Measurements from ENCODE around the gene TUBG2. TPM values are rescaled to one million over a fixed set of nuclear protein-coding genes. Genes with fewer than 3 reads are reported as not detected.
"Not testable (repeated sequence)": the region's sequence is repeated elsewhere in the genome, so short reads cannot be mapped to it uniquely, and the experiment has no call there.

Gene TUBG2
- total RNA-seq (13.7 TPM), polyA plus RNA-seq (1 to 10 TPM; 2.8 to 4.0 (median 3.8) TPM)

DNA sequence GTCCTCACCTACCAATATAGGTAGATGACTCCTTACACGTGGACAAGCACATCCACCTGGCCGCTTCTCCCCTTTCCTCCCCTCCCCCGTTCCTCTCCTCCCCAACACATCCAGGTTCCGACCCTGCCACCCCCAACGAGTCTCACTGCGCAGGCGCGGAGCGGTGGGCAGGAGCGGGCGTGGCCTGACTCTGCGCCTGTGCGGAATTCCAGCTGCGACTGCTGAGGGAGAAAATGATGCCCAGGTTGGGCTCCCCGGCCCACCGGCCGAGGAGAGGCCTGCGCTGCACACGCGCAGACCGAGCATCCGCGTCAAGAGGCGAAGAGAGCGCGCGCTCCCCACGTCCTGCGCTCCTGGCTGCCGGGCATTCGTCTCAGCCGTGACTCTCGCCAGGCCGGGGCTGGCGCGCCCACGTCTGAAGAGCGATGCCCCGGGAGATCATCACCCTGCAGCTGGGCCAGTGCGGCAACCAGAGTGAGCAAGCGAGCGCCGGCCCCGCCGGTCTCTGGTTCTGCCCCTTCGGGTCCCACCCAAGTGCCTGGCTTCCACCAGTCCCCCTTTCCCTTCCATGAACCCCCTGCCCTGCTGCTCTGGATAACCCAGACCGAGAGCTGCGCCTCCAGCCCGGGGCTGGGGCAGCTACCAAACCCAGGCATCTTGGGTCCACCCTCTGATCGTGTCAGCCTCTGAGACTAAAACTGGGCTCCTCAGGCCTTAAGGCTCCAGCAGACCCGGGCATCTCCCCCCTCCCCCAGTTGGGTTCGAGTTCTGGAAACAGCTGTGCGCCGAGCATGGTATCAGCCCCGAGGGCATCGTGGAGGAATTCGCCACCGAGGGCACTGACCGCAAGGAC lies at the start of gene TUBG2:
TSS of gene TUBG2 (plus strand) at position 206 of the 853 bp plus-strand sequence. CDS start at position 426, 220 bp downstream.
- H3K4me1 ChIP-seq (ENCODE audit: control insufficient read depth, insufficient read depth, low read length, poor library complexity, severe bottlenecking), result peaks cover 15% of the 10 kb centered on the region
- H3K27me3 ChIP-seq (ENCODE audit: control insufficient read depth, insufficient read depth, low read length), result no peaks in the 10 kb centered on the region
- peak within 1 kb of the TSS; percentile 76 for H3K4me3 ChIP-seq (ENCODE audit: low read depth, low read length)
- peak within 1 kb of the TSS in 2 of 3 donors; percentile 89 to 91 for H3K27ac Mint-ChIP-seq
- peaks cover 8% of the 10 kb centered on the region for H3K36me3 Mint-ChIP-seq
- no peaks in the 10 kb centered on the region for H3K9me3 ChIP-seq (ENCODE audit: control insufficient read depth in 2 of 2, low read length in 2 of 2)
- H3K36me3 ChIP-seq (ENCODE audit: control insufficient read depth, insufficient read depth, low read length), result no peaks in the 10 kb centered on the region
- peaks cover 5 to 24% (median 17%) of the 10 kb centered on the region in 4 donors for H3K4me1 Mint-ChIP-seq
- peak within 1 kb of the TSS; percentile 89 to 93 (median 91) for H3K4me3 Mint-ChIP-seq
- ATAC-seq (ENCODE audit: low read depth in 2 of 2), result peak; percentile 63 to 71
- peaks cover 14% of the 10 kb centered on the region for H3K27me3 Mint-ChIP-seq
- H3K9me3 Mint-ChIP-seq, result no peaks in the 10 kb centered on the region
- no peak within 1 kb of the TSS for H3K27ac ChIP-seq (ENCODE audit: insufficient read depth, low read length, poor library complexity, severe bottlenecking)
- DNase-seq, result peak; percentile 43 to 61 (median 58)

DNA sequence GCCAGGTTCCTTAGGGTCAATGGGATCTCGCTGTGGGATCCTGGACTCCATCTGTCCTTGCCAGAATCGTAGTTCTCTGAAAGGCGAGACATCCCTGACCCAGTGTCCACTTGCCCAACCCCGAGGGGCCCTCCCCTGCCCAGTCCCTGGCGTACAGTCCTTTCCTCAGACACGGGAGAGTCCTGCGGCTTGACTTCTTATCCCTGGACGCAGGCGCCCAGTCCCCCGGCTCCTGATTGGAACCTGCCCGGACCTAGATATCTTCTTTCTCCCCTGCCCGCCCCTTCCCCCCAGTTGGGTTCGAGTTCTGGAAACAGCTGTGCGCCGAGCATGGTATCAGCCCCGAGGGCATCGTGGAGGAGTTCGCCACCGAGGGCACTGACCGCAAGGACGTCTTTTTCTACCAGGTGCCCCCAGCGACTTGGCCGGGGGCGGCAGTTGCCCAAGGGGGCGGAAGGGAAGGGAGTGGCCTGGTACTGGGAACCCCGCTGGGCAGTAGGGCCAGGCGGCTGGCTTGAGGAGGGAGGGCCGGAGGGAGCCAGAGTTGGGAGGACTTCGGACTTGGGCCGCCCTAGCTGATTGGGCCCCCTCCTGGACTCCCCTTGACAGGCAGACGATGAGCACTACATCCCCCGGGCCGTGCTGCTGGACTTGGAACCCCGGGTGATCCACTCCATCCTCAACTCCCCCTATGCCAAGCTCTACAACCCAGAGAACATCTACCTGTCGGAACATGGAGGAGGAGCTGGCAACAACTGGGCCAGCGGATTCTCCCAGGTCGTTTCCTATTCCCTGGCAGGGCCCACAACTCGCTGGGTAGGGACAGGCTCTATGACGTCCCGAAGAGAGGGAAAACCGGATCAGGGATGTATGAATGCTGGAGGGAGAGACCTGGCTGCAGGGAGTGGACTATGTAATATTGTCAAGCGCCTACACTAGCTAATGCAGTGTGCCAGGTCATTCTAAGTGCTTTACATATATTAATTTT lies 49.0 kb upstream of the TUBG2 start:
- H3K27me3 Mint-ChIP-seq; H3K9me3 Mint-ChIP-seq; DNase-seq; H3K9me3 ChIP-seq (ENCODE audit: control insufficient read depth in 2 of 2, low read length in 2 of 2); ATAC-seq (ENCODE audit: low read depth in 2 of 2); H3K27me3 ChIP-seq (ENCODE audit: control insufficient read depth, insufficient read depth, low read length): not testable (repeated sequence)
- Histone ChIP-seq H3K27ac (ENCODE audit: insufficient read depth, low read length, poor library complexity, severe bottlenecking) (peak overlapping the region; percentile 76), H3K4me1 (ENCODE audit: control insufficient read depth, insufficient read depth, low read length, poor library complexity, severe bottlenecking) (peaks cover 44% of the 10 kb centered on the region), H3K4me3 (ENCODE audit: low read depth, low read length) (peak overlapping the region; percentile 88), H3K36me3 (ENCODE audit: control insufficient read depth, insufficient read depth, low read length) (peaks cover 11% of the 10 kb centered on the region)
- Mint-ChIP-seq H3K4me3 (peak overlapping the region; percentile 100), H3K4me1 (peaks cover 5 to 45% (median 29%) of the 10 kb centered on the region in 4 donors), H3K36me3 (peaks cover 27% of the 10 kb centered on the region), H3K27ac (peak overlapping the region; percentile 97 to 100 (median 100))

DNA sequence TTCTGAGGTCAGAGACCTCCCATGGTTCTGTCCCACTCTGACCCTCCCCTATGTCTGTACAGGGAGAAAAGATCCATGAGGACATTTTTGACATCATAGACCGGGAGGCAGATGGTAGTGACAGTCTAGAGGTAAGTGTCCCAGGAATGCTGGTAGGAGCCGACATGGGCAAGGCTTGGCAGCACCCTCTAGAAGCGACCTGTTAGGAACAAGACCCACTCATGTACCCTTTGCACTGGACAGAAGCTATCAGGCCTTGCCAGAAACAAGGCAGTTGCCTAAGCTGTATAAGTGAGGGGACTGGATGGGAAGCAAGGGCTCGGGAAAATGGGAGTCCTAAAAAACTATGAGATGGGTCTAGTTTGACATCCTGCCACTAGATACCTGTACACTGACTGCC lies 47.1 kb upstream of the TUBG2 start:
- Histone ChIP-seq H3K9me3 (ENCODE audit: control insufficient read depth in 2 of 2, low read length in 2 of 2) (no peaks in the 10 kb centered on the region), H3K36me3 (ENCODE audit: control insufficient read depth, insufficient read depth, low read length) (peaks cover 16% of the 10 kb centered on the region), H3K4me1 (ENCODE audit: control insufficient read depth, insufficient read depth, low read length, poor library complexity, severe bottlenecking) (peaks cover 27% of the 10 kb centered on the region), H3K4me3 (ENCODE audit: low read depth, low read length) (no peak overlapping the region), H3K27me3 (ENCODE audit: control insufficient read depth, insufficient read depth, low read length) (no peaks in the 10 kb centered on the region), H3K27ac (ENCODE audit: insufficient read depth, low read length, poor library complexity, severe bottlenecking) (no peak overlapping the region)
- H3K27me3 Mint-ChIP-seq, result peaks cover 7% of the 10 kb centered on the region
- peak overlapping the region in 2 of 4 donors; percentile 49 to 70 for H3K4me3 Mint-ChIP-seq
- H3K4me1 Mint-ChIP-seq, result peaks cover 5 to 26% (median 14%) of the 10 kb centered on the region in 4 donors
- no peak overlapping the region for H3K27ac Mint-ChIP-seq
- ATAC-seq (ENCODE audit: low read depth in 2 of 2) (no peak), DNase-seq (no peak)
- no peaks in the 10 kb centered on the region for H3K9me3 Mint-ChIP-seq
- peaks cover 21% of the 10 kb centered on the region for H3K36me3 Mint-ChIP-seq

DNA sequence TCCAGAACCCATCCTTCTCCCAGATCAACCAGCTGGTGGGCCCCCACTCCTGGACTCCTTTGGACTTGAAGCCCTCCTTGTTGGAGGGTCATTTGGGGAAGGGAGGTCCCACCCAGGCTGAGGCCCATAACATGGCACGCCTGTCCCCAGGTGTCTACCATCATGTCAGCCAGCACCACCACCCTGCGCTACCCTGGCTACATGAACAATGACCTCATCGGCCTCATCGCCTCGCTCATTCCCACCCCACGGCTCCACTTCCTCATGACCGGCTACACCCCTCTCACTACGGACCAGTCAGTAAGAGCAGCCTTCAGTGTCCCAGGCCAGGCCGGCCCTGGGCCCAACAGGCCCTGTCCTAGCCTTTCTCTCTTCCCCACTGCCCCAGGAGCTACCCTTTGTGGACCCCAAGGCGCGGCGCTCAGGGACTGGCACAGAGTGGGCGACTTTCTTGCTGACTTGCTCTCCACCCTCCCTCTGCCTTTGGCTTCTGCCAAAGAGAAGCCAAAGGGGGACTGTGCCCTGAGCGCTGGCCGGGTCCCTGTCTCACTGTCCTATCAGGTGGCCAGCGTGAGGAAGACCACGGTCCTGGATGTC lies 45.3 kb upstream of the TUBG2 start:
- Histone ChIP-seq H3K36me3 (ENCODE audit: control insufficient read depth, insufficient read depth, low read length) (peaks cover 16% of the 10 kb centered on the region), H3K4me1 (ENCODE audit: control insufficient read depth, insufficient read depth, low read length, poor library complexity, severe bottlenecking) (peaks cover 9% of the 10 kb centered on the region), H3K4me3 (ENCODE audit: low read depth, low read length) (no peak overlapping the region), H3K27ac (ENCODE audit: insufficient read depth, low read length, poor library complexity, severe bottlenecking) (no peak overlapping the region), H3K27me3 (ENCODE audit: control insufficient read depth, insufficient read depth, low read length) (no peaks in the 10 kb centered on the region), H3K9me3 (ENCODE audit: control insufficient read depth in 2 of 2, low read length in 2 of 2) (no peaks in the 10 kb centered on the region)
- ATAC-seq (ENCODE audit: low read depth in 2 of 2) (no peak), DNase-seq (no peak)
- H3K36me3 Mint-ChIP-seq, result peaks cover 21% of the 10 kb centered on the region
- H3K9me3 Mint-ChIP-seq, result no peaks in the 10 kb centered on the region
- peak overlapping the region in 2 of 4 donors; percentile 56 to 81 for H3K4me3 Mint-ChIP-seq
- peaks cover 3 to 12% (median 7%) of the 10 kb centered on the region in 4 donors for H3K4me1 Mint-ChIP-seq
- H3K27me3 Mint-ChIP-seq, result peaks cover 7% of the 10 kb centered on the region
- no peak overlapping the region for H3K27ac Mint-ChIP-seq

DNA sequence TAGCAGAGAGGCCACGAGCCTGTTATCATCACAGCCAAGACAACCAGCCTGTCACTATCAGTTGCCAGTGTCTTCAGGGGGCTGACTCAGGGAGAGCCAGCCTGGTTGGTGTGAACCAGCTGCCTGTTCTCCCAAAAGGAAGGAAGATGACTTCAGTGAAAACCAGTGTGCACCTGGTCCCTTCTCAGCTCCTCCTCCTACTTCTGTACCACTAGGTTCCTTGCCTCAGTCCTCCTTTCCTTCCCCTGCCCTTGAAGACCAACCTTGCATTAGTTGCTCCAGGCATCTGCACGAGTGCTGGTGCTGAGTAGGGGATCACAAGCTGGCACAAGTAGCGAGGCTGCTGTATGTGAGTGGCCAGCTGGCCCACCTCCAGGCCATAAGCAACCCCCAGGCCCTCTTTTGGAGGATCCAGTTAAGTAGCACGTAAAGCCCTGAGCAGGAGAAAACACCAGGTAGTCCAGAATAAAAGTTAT lies 41.1 kb upstream of the TUBG2 start:
- no peaks in the 10 kb centered on the region for H3K4me1 ChIP-seq (ENCODE audit: control insufficient read depth, insufficient read depth, low read length, poor library complexity, severe bottlenecking)
- H3K4me3 Mint-ChIP-seq, result no peak overlapping the region
- H3K27ac ChIP-seq (ENCODE audit: insufficient read depth, low read length, poor library complexity, severe bottlenecking), result no peak overlapping the region
- no peak for ATAC-seq (ENCODE audit: low read depth in 2 of 2)
- H3K27me3 Mint-ChIP-seq, result no peaks in the 10 kb centered on the region
- no peaks in the 10 kb centered on the region for H3K9me3 Mint-ChIP-seq
- H3K9me3 ChIP-seq (ENCODE audit: control insufficient read depth in 2 of 2, low read length in 2 of 2), result no peaks in the 10 kb centered on the region
- no peaks in the 10 kb centered on the region for H3K27me3 ChIP-seq (ENCODE audit: control insufficient read depth, insufficient read depth, low read length)
- peaks cover 16% of the 10 kb centered on the region for H3K36me3 ChIP-seq (ENCODE audit: control insufficient read depth, insufficient read depth, low read length)
- no peak overlapping the region for H3K4me3 ChIP-seq (ENCODE audit: low read depth, low read length)
- no peaks in the 10 kb centered on the region for H3K4me1 Mint-ChIP-seq
- no peak overlapping the region for H3K27ac Mint-ChIP-seq
- peaks cover 14% of the 10 kb centered on the region for H3K36me3 Mint-ChIP-seq
- no peak for DNase-seq

DNA sequence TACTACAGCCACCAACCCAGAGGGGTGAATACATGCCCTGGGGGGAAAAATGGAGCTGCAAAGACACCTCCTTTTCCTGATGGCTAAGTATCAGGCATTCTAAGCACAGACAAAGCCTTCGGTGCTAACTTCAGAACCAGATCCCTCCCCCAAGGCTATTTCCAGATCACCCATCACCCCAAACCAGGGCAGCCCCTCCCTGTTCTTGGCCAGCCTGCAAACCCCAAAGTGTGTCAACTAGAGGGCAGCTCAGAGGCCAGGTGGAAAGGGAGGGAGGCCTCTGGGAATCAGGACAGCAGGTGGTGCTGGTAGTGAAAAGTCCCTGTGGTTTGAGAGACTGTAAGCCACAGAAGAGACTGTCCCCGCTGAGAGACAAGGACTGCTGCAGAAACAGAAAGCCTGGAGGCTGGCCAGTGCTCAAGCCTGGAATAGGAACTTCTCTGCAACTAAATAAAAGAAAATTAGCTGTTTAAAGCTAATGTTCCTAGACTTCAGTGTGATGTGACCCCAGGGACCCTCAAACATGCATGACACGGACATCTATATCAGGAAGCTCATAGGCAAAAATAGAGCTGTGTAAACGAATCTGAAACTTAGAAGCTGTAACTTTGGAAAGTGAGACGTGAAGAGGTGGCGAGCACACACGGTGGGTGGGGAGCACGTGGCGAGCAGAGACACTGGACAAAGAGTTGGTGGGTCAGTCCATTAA lies 40.5 kb upstream of the TUBG2 start:
- peaks cover 12% of the 10 kb centered on the region for H3K36me3 Mint-ChIP-seq
- H3K27me3 ChIP-seq (ENCODE audit: control insufficient read depth, insufficient read depth, low read length), result no peaks in the 10 kb centered on the region
- H3K4me1 Mint-ChIP-seq, result no peaks in the 10 kb centered on the region
- peaks cover 15% of the 10 kb centered on the region for H3K36me3 ChIP-seq (ENCODE audit: control insufficient read depth, insufficient read depth, low read length)
- H3K9me3 Mint-ChIP-seq, result no peaks in the 10 kb centered on the region
- H3K4me3 Mint-ChIP-seq, result no peak overlapping the region
- no peaks in the 10 kb centered on the region for H3K27me3 Mint-ChIP-seq
- no peaks in the 10 kb centered on the region for H3K4me1 ChIP-seq (ENCODE audit: control insufficient read depth, insufficient read depth, low read length, poor library complexity, severe bottlenecking)
- DNase-seq (no peak), ATAC-seq (ENCODE audit: low read depth in 2 of 2) (no peak)
- no peaks in the 10 kb centered on the region for H3K9me3 ChIP-seq (ENCODE audit: control insufficient read depth in 2 of 2, low read length in 2 of 2)
- H3K27ac ChIP-seq (ENCODE audit: insufficient read depth, low read length, poor library complexity, severe bottlenecking), result no peak overlapping the region
- no peak overlapping the region for H3K27ac Mint-ChIP-seq
- H3K4me3 ChIP-seq (ENCODE audit: low read depth, low read length), result no peak overlapping the region

DNA sequence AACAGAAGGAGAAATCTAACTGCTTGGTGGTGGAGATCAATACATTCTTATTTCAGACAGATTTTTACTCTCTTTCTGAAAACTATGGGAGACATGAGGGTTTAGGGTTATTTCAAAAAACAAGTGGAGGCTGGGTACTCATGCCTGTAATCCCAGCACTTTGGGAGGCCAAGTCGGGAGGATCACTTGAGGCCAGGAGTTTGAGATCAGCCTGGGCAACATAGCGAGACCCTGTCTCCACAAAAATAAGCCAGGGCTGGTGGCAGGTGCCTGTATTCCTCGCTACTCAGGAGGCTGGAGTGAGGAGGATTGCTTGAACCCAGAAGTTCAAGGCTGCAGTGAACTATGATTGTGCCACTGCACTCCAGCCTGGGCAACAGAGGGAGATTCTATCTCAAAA lies 37.1 kb upstream of the TUBG2 start:
- not testable (repeated sequence) for H3K36me3 Mint-ChIP-seq; H3K4me1 Mint-ChIP-seq; H3K4me3 ChIP-seq (ENCODE audit: low read depth, low read length); H3K4me1 ChIP-seq (ENCODE audit: control insufficient read depth, insufficient read depth, low read length, poor library complexity, severe bottlenecking); H3K36me3 ChIP-seq (ENCODE audit: control insufficient read depth, insufficient read depth, low read length); H3K27ac ChIP-seq (ENCODE audit: insufficient read depth, low read length, poor library complexity, severe bottlenecking); H3K4me3 Mint-ChIP-seq; H3K27me3 Mint-ChIP-seq; ATAC-seq (ENCODE audit: low read depth in 2 of 2); H3K9me3 Mint-ChIP-seq; DNase-seq; H3K9me3 ChIP-seq (ENCODE audit: control insufficient read depth in 2 of 2, low read length in 2 of 2); H3K27ac Mint-ChIP-seq; H3K27me3 ChIP-seq (ENCODE audit: control insufficient read depth, insufficient read depth, low read length)

Data from CD4-positive, CD25-positive, alpha-beta regulatory T cell (primary cell).